Smooth muscle cell of the coronary artery (primary cell): ENCODE data around the gene LAMB4. TPM values are rescaled to one million over a fixed set of nuclear protein-coding genes. Genes with fewer than 3 reads are reported as not detected.

ENCODE experiments used
- total RNA-seq: library from RNA; depleted of rRNA; stranded (reverse); fragments of >200 nt; gene quantifications from 2 replicates; pipeline ENCODE4 v1.2.3, GENCODE V29; 2014; ENCODE audit warnings: low replicate concordance

The LAMB4 gene, protein sequence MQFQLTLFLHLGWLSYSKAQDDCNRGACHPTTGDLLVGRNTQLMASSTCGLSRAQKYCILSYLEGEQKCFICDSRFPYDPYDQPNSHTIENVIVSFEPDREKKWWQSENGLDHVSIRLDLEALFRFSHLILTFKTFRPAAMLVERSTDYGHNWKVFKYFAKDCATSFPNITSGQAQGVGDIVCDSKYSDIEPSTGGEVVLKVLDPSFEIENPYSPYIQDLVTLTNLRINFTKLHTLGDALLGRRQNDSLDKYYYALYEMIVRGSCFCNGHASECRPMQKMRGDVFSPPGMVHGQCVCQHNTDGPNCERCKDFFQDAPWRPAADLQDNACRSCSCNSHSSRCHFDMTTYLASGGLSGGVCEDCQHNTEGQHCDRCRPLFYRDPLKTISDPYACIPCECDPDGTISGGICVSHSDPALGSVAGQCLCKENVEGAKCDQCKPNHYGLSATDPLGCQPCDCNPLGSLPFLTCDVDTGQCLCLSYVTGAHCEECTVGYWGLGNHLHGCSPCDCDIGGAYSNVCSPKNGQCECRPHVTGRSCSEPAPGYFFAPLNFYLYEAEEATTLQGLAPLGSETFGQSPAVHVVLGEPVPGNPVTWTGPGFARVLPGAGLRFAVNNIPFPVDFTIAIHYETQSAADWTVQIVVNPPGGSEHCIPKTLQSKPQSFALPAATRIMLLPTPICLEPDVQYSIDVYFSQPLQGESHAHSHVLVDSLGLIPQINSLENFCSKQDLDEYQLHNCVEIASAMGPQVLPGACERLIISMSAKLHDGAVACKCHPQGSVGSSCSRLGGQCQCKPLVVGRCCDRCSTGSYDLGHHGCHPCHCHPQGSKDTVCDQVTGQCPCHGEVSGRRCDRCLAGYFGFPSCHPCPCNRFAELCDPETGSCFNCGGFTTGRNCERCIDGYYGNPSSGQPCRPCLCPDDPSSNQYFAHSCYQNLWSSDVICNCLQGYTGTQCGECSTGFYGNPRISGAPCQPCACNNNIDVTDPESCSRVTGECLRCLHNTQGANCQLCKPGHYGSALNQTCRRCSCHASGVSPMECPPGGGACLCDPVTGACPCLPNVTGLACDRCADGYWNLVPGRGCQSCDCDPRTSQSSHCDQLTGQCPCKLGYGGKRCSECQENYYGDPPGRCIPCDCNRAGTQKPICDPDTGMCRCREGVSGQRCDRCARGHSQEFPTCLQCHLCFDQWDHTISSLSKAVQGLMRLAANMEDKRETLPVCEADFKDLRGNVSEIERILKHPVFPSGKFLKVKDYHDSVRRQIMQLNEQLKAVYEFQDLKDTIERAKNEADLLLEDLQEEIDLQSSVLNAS (N-terminal part only)
- total RNA-seq: 0.12 and 0.15 TPM in 2 replicates

DNA sequence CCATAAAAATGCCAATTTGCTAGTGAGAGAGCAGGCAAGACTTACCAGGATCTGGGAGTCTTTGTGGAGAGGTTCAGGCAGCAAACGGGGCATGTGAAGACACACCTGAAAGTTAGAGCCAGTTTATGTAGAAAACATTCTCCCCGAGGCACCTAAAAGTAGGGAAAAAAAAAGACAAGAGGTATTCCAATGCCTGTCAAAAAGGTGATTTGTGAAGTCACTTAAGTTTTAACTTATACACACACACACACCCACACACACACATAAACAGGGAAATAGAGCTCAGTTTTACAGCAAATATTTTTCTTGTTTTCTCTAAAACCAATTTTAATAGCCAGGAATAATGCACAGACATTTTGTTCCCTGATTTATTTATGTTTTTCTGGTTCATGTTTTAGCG is at the start of gene LAMB4:
Gene LAMB4 (minus strand): TSS at position 101 of the 400 bp plus-strand sequence. CDS start 7,197 bp downstream, outside the sequence.

DNA sequence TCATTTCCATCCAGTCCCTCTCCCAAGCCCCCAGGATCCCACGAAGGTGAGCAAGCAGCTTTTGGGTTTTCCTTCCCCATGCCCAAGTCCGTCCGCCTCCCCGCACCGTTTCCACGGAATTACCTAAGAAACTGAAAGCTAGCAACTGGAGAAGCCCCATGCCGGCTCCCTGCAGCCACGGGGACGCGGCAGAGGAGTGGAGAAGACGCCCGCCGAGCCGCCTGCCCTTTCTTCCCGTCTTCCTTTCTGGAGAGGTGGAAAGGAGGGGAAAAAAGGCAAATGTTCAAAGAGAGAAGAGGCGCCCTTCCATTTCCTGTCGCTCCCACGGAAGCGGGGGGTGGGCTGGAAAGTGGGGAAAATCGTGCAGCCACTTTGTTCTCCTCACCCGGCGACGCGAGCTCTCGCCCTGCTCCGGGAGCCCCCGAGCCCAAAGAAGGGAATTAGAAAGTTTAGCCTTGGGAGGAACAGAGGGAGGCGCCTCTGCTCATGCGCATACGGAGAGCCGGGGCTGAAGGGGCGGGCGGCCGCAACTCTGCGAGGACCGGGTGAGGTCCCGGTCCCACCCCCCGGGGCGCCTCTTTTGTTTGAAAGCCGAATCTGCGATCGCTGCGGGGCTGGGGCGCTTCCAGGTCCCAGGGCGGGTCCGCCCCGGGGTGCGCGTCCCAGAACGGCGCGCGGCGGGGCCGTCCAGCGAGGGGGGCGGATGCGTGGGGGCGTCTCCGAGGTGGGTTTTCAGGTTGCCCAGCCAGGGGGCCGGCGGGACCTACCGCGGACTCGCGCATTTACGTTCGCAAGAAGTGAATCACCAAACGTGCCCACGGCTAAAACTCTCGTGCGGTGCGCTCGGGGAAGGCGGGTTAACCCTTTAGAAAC is 127.2 kb downstream of the LAMB4 start, which contains the start of gene LAMB1:
Gene LAMB1 (minus strand): TSS at position 436 of the 873 bp plus-strand sequence. CDS start 276 bp downstream, at position 160.

Other genes with a start within 250 kb of the LAMB4 start
- 26.7 and 42.0 TPM in 2 replicates for gene DLD, start 239.2 kb downstream of the LAMB4 start, total RNA-seq
- gene LAMB1, start 127.2 kb downstream of the LAMB4 start, total RNA-seq: 535 and 632 TPM in 2 replicates